Frontal cortex (tissue), 4 donors: ENCODE results near the gene ROBO2. TPM values are rescaled to one million over a fixed set of nuclear protein-coding genes. Genes with fewer than 3 reads are reported as not detected.
A peak's percentile ranks its signal among the peaks of the same experiment; 100 is the strongest.

Source experiments
- DNase-seq, 2 donors: peaks; one replicate each; pipeline ENCODE4 v3.0.0; 2012; ENCODE audit warnings: low spot score in 2 of 2
- FAIRE-seq: peaks from 2 replicates; lab custom pipeline; 2012; peaks lifted over from hg19 to GRCh38; lab: Jason Lieb, UNC
- total RNA-seq: library from RNA; depleted of rRNA; stranded (reverse); fragments of >200 nt; gene quantifications from one replicate; pipeline ENCODE4 v1.2.3, GENCODE V29; 2014
- donor health status: control.
- donor health status: control.
- donor health status: control.

The ROBO2 gene
- total RNA-seq, 1 donor from 2014 or later: 245 TPM

- DNase-seq (no peak), FAIRE-seq (no peak)
These were observed 562.0 kb downstream of the ROBO2 start for GRCh38 chr3:77601823-77602415.

GRCh38 chr3:77602722-77603121, 562.8 kb downstream of the ROBO2 start:
- DNase-seq (no peak), FAIRE-seq (no peak)

- DNase-seq (no peak), FAIRE-seq (no peak)
These were observed 565.4 kb downstream of the ROBO2 start for GRCh38 chr3:77605308-77605707.

- DNase-seq (no peak), FAIRE-seq (no peak)
These were observed 566.0 kb downstream of the ROBO2 start for GRCh38 chr3:77605865-77606264.

GRCh38 chr3:77606372-77606771, 566.5 kb downstream of the ROBO2 start:
- DNase-seq (no peak), FAIRE-seq (no peak)

GRCh38 chr3:77618686-77619085, 578.8 kb downstream of the ROBO2 start:
- DNase-seq: no peak
- FAIRE-seq: no peak

GRCh38 chr3:77620009-77620408, 580.1 kb downstream of the ROBO2 start:
- DNase-seq (no peak), FAIRE-seq (no peak)

GRCh38 chr3:77623500-77623899, 583.6 kb downstream of the ROBO2 start:
- no peak for DNase-seq
- FAIRE-seq: no peak

- DNase-seq (no peak), FAIRE-seq (no peak)
These were observed 586.3 kb downstream of the ROBO2 start for GRCh38 chr3:77626157-77626556.

- no peak for FAIRE-seq
- DNase-seq: no peak
These were observed 608.3 kb downstream of the ROBO2 start for GRCh38 chr3:77648214-77648613.

GRCh38 chr3:77648664-77649063, 608.8 kb downstream of the ROBO2 start:
- FAIRE-seq (no peak), DNase-seq (no peak)

- FAIRE-seq: no peak
- DNase-seq: no peak
These were observed 612.7 kb downstream of the ROBO2 start for GRCh38 chr3:77652624-77653023.

GRCh38 chr3:77655396-77655795, 615.5 kb downstream of the ROBO2 start:
- DNase-seq (no peak), FAIRE-seq (no peak)

GRCh38 chr3:77660718-77661117, 620.8 kb downstream of the ROBO2 start:
- no peak for DNase-seq
- FAIRE-seq: no peak

- FAIRE-seq: no peak
These were observed 628.0 kb downstream of the ROBO2 start for GRCh38 chr3:77667901-77668300.

GRCh38 chr3:77668376-77668775, 628.5 kb downstream of the ROBO2 start:
- no peak for FAIRE-seq

More at GRCh38 chr3:77667901-77668300, 628.0 kb downstream of the ROBO2 start:
- no peak for DNase-seq

GRCh38 chr3:77672016-77672415, 632.1 kb downstream of the ROBO2 start:
- FAIRE-seq: no peak
- no peak for DNase-seq

More at GRCh38 chr3:77668376-77668775, 628.5 kb downstream of the ROBO2 start:
- no peak for DNase-seq

GRCh38 chr3:77682162-77682561, 642.3 kb downstream of the ROBO2 start:
- DNase-seq: no peak
- no peak for FAIRE-seq

- FAIRE-seq (peak; percentile 43), DNase-seq (no peak)
These were observed 644.2 kb downstream of the ROBO2 start for GRCh38 chr3:77684115-77684514.

- DNase-seq: no peak
- no peak for FAIRE-seq
These were observed 645.8 kb downstream of the ROBO2 start for GRCh38 chr3:77685713-77686112.

- DNase-seq: no peak
- FAIRE-seq: no peak
These were observed 646.7 kb downstream of the ROBO2 start for GRCh38 chr3:77686560-77686959.

- no peak for DNase-seq
- no peak for FAIRE-seq
These were observed 647.6 kb downstream of the ROBO2 start for GRCh38 chr3:77687545-77687944.
